GM23338 (cell line): Measurements from ENCODE around the gene BCL2. TPM values are rescaled to one million over a fixed set of nuclear protein-coding genes. Genes with fewer than 3 reads are reported as not detected.

Experiments
- ATAC-seq: fragments of 200-7000 bp; cut with Tn5 transposase; 3 replicates; pipeline ENCODE4 v1.9.1; 2020
- DNase-seq: peaks from one replicate; pipeline ENCODE4 v3.0.0-alpha.2; 2015; ENCODE audit warnings: low spot score
- H2AFZ ChIP-seq: fragments of 200-600 bp; sonication (generic); 2 replicates; pipeline ENCODE4 v1.8.0; 2016; ENCODE audit warnings: antibody characterized with exemption, mild to moderate bottlenecking, moderate library complexity
- H3F3A ChIP-seq: fragments of 200-600 bp; sonication (generic); replicated peaks from 2 replicates; pipeline ENCODE4 v1.8.0; 2017; ENCODE audit warnings: antibody characterized with exemption, mixed run types, low read depth
- H3K27ac ChIP-seq: fragments of 200-600 bp; sonication (generic); 2 replicates; pipeline ENCODE4 v1.6.1; 2016; ENCODE audit warnings: low read depth
- H3K27me3 ChIP-seq: fragments of 200-600 bp; sonication (generic); 2 replicates; pipeline ENCODE4 v1.8.0; 2016; ENCODE audit warnings: mild to moderate bottlenecking, mixed run types, moderate library complexity; ENCODE audit not compliant: insufficient read depth
- H3K36me3 ChIP-seq: fragments of 200-600 bp; sonication (generic); 2 replicates; pipeline ENCODE4 v1.8.0; 2016; ENCODE audit warnings: mild to moderate bottlenecking; ENCODE audit not compliant: insufficient read depth
- H3K4me1 ChIP-seq: fragments of 200-600 bp; sonication (generic); 2 replicates; pipeline ENCODE4 v1.8.0; 2016; ENCODE audit warnings: mild to moderate bottlenecking, moderate library complexity; ENCODE audit not compliant: insufficient read depth
- H3K4me2 ChIP-seq: fragments of 200-600 bp; sonication (generic); 2 replicates; pipeline ENCODE4 v1.7.1; 2017; ENCODE audit warnings: mixed run types
- H3K4me3 ChIP-seq: fragments of 200-600 bp; sonication (generic); 2 replicates; pipeline ENCODE4 v1.6.1; 2016; ENCODE audit warnings: mixed run types
- H3K79me2 ChIP-seq: fragments of 200-600 bp; sonication (generic); replicated peaks from 2 replicates; pipeline ENCODE4 v1.8.0; 2017; ENCODE audit warnings: mild to moderate bottlenecking; ENCODE audit not compliant: insufficient read depth
- H3K9me2 ChIP-seq: fragments of 200-600 bp; sonication (generic); 2 replicates; pipeline ENCODE4 v1.8.0; 2017; ENCODE audit not compliant: insufficient read depth
- H4K20me1 ChIP-seq: fragments of 200-600 bp; sonication (generic); replicated peaks from 2 replicates; pipeline ENCODE4 v1.8.0; 2017; ENCODE audit warnings: mild to moderate bottlenecking; ENCODE audit not compliant: insufficient read depth
- H3K27ac Mint-ChIP-seq: 2 replicates; pipeline ENCODE4 v1.8.0; 2020; ENCODE audit warnings: inconsistent platforms, mild to moderate bottlenecking, moderate library complexity, mixed read lengths
- H3K27me3 Mint-ChIP-seq: 3 replicates; pipeline ENCODE4 v1.8.0; 2022; ENCODE audit warnings: low read depth, mild to moderate bottlenecking, moderate library complexity, mixed read lengths, inconsistent platforms; ENCODE audit not compliant: insufficient read depth, poor library complexity
- H3K36me3 Mint-ChIP-seq: 3 replicates; pipeline ENCODE4 v1.8.0; 2021; ENCODE audit warnings: low read depth, mild to moderate bottlenecking, inconsistent platforms, moderate library complexity, mixed read lengths
- H3K4me1 Mint-ChIP-seq: 3 replicates; pipeline ENCODE4 v1.8.0; 2020; ENCODE audit warnings: mild to moderate bottlenecking, inconsistent platforms, mixed read lengths
- H3K4me3 Mint-ChIP-seq: 3 replicates; pipeline ENCODE4 v1.8.0; 2021; ENCODE audit warnings: moderate library complexity, mild to moderate bottlenecking, inconsistent platforms, mixed read lengths
- H3K9me3 Mint-ChIP-seq: 3 replicates; pipeline ENCODE4 v1.8.0; 2020; ENCODE audit warnings: moderate library complexity, mild to moderate bottlenecking, inconsistent platforms, mixed read lengths
- CREB1 ChIP-seq: fragments of 250-450 bp; sonication (Bioruptor Pico); IDR thresholded peaks from 2 replicates; pipeline ENCODE4 v1.5.0; 2020; ENCODE audit warnings: low read depth, mild to moderate bottlenecking, moderate library complexity
- EZH2 ChIP-seq: fragments of 200-600 bp; sonication (generic); IDR thresholded peaks from one replicate; pipeline ENCODE4 v1.8.0; 2017; ENCODE audit warnings: antibody characterized with exemption, mild to moderate bottlenecking, low read depth; ENCODE audit not compliant: unreplicated experiment
- EZH2phosphoT487 ChIP-seq: fragments of 200-600 bp; sonication (generic); IDR thresholded peaks from one replicate; pipeline ENCODE4 v1.8.1; 2018; ENCODE audit warnings: antibody characterized with exemption; ENCODE audit not compliant: unreplicated experiment
- JUNB ChIP-seq: IDR thresholded peaks from one replicate; pipeline ENCODE4 v1.6.1; 2016; ENCODE audit warnings: antibody characterized with exemption; ENCODE audit not compliant: unreplicated experiment
- POLR2AphosphoS5 ChIP-seq: IDR thresholded peaks from 2 replicates; pipeline ENCODE4 v1.6.1; 2016; ENCODE audit warnings: antibody characterized with exemption, low read depth
- polyA plus RNA-seq: library from polyadenylated mRNA; unstranded; fragments of >200 nt; fragmentation: Nextera tagmentation; extraction: Ambion mirVana; gene quantifications from 2 replicates; pipeline ENCODE4 v1.2.1, GENCODE V29; 2016
- total RNA-seq: library from RNA; depleted of rRNA; stranded (reverse); fragments of >200 nt; shearing (Covaris generic); gene quantifications from 2 replicates; pipeline ENCODE4 v1.2.3, GENCODE V29; 2014
- TF ChIP-seq, protein P1 (sequence below): IDR thresholded peaks from one replicate; pipeline ENCODE4 v1.6.1; 2018; ENCODE audit warnings: antibody characterized with exemption; ENCODE audit not compliant: unreplicated experiment
- TF ChIP-seq, protein P2 (sequence below): fragments of 250-450 bp; sonication (Bioruptor Pico); IDR thresholded peaks from 2 replicates; pipeline ENCODE4 v1.5.0; 2020; ENCODE audit warnings: mild to moderate bottlenecking, moderate library complexity

Gene BCL2
- total and polyA plus RNA-seq, 2 experiments from 2014 or later: 1.2 to 4.0 TPM

DNA sequence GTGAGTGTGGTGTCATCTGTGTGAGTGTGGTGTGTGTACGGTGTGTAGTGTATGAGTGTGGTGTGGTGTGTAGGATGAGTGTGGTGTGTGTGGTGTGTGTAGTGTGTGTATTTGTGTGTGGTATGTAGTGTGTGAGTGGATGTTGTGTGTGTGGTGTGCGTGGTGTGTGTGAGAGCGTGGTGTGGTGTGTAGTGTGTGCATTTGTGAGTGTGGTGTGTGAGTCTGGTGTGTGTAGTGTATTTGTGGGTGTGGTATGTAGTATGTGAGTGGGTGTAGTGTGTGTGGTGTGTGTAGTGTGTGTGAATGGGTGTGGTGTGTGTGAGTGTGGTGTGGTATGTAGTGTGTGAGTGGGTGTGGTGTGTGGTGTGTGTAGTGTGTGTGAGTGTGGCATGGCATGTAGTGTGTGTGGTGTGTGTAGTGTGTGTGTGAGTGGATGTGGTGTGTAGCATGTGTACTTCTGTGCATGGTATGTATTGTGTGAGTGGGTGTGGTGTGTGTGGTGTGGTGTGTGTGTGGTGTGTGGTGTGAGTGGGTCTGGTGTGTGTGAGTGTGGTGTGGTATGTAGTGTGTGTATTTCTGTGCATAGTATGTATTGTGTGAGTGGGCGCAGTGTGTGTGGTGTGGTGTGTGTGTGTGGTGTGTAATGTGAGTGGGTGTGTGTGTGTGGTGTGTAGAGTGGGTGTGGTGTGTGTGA lies 227.8 kb downstream of the BCL2 start:
- ATAC-seq (no peak), DNase-seq (no peak)
- Mint-ChIP-seq H3K27me3 (peaks cover 2% of the 10 kb centered on the region), H3K4me1 (peaks cover 16% of the 10 kb centered on the region), H3K4me3 (no peak overlapping the region), H3K36me3 (no peaks in the 10 kb centered on the region), H3K9me3 (no peaks in the 10 kb centered on the region), H3K27ac (no peak overlapping the region)
- Histone ChIP-seq H3K36me3 (no peaks in the 10 kb centered on the region), H3K4me3 (no peak overlapping the region), H2AFZ (no peak overlapping the region), H3K9me2 (no peaks in the 10 kb centered on the region), H3K79me2 (no peaks in the 10 kb centered on the region), H3K27ac (no peak overlapping the region), H4K20me1 (no peaks in the 10 kb centered on the region), H3F3A (no peaks in the 10 kb centered on the region), H3K4me1 (peaks cover 4% of the 10 kb centered on the region), H3K4me2 (no peak overlapping the region), H3K27me3 (no peaks in the 10 kb centered on the region)
- TF ChIP-seq EZH2: no peak
- TF ChIP-seq, protein P1, sequence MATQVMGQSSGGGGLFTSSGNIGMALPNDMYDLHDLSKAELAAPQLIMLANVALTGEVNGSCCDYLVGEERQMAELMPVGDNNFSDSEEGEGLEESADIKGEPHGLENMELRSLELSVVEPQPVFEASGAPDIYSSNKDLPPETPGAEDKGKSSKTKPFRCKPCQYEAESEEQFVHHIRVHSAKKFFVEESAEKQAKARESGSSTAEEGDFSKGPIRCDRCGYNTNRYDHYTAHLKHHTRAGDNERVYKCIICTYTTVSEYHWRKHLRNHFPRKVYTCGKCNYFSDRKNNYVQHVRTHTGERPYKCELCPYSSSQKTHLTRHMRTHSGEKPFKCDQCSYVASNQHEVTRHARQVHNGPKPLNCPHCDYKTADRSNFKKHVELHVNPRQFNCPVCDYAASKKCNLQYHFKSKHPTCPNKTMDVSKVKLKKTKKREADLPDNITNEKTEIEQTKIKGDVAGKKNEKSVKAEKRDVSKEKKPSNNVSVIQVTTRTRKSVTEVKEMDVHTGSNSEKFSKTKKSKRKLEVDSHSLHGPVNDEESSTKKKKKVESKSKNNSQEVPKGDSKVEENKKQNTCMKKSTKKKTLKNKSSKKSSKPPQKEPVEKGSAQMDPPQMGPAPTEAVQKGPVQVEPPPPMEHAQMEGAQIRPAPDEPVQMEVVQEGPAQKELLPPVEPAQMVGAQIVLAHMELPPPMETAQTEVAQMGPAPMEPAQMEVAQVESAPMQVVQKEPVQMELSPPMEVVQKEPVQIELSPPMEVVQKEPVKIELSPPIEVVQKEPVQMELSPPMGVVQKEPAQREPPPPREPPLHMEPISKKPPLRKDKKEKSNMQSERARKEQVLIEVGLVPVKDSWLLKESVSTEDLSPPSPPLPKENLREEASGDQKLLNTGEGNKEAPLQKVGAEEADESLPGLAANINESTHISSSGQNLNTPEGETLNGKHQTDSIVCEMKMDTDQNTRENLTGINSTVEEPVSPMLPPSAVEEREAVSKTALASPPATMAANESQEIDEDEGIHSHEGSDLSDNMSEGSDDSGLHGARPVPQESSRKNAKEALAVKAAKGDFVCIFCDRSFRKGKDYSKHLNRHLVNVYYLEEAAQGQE: no peak
- TF ChIP-seq EZH2phosphoT487: no peak
- TF ChIP-seq, protein P2, sequence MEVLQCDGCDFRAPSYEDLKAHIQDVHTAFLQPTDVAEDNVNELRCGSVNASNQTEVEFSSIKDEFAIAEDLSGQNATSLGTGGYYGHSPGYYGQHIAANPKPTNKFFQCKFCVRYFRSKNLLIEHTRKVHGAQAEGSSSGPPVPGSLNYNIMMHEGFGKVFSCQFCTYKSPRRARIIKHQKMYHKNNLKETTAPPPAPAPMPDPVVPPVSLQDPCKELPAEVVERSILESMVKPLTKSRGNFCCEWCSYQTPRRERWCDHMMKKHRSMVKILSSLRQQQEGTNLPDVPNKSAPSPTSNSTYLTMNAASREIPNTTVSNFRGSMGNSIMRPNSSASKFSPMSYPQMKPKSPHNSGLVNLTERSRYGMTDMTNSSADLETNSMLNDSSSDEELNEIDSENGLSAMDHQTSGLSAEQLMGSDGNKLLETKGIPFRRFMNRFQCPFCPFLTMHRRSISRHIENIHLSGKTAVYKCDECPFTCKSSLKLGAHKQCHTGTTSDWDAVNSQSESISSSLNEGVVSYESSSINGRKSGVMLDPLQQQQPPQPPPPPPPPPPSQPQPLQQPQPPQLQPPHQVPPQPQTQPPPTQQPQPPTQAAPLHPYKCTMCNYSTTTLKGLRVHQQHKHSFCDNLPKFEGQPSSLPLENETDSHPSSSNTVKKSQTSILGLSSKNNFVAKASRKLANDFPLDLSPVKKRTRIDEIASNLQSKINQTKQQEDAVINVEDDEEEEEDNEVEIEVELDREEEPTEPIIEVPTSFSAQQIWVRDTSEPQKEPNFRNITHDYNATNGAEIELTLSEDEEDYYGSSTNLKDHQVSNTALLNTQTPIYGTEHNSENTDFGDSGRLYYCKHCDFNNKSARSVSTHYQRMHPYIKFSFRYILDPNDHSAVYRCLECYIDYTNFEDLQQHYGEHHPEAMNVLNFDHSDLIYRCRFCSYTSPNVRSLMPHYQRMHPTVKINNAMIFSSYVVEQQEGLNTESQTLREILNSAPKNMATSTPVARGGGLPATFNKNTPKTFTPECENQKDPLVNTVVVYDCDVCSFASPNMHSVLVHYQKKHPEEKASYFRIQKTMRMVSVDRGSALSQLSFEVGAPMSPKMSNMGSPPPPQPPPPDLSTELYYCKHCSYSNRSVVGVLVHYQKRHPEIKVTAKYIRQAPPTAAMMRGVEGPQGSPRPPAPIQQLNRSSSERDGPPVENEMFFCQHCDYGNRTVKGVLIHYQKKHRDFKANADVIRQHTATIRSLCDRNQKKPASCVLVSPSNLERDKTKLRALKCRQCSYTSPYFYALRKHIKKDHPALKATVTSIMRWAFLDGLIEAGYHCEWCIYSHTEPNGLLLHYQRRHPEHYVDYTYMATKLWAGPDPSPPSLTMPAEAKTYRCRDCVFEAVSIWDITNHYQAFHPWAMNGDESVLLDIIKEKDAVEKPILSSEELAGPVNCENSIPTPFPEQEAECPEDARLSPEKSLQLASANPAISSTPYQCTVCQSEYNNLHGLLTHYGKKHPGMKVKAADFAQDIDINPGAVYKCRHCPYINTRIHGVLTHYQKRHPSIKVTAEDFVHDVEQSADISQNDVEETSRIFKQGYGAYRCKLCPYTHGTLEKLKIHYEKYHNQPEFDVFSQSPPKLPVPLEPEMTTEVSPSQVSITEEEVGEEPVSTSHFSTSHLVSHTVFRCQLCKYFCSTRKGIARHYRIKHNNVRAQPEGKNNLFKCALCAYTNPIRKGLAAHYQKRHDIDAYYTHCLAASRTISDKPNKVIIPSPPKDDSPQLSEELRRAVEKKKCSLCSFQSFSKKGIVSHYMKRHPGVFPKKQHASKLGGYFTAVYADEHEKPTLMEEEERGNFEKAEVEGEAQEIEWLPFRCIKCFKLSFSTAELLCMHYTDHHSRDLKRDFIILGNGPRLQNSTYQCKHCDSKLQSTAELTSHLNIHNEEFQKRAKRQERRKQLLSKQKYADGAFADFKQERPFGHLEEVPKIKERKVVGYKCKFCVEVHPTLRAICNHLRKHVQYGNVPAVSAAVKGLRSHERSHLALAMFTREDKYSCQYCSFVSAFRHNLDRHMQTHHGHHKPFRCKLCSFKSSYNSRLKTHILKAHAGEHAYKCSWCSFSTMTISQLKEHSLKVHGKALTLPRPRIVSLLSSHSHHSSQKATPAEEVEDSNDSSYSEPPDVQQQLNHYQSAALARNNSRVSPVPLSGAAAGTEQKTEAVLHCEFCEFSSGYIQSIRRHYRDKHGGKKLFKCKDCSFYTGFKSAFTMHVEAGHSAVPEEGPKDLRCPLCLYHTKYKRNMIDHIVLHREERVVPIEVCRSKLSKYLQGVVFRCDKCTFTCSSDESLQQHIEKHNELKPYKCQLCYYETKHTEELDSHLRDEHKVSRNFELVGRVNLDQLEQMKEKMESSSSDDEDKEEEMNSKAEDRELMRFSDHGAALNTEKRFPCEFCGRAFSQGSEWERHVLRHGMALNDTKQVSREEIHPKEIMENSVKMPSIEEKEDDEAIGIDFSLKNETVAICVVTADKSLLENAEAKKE (CRISPR knock-in tag): no peak
- no peak for TF ChIP-seq JUNB
- no peak for TF ChIP-seq CREB1 (CRISPR knock-in tag)
- no peak for TF ChIP-seq POLR2AphosphoS5
